Measurements from ENCODE around the gene GATA2. TPM values are rescaled to one million over a fixed set of nuclear protein-coding genes. Genes with fewer than 3 reads are reported as not detected.

Gene GATA2
- total RNA-seq, 1 donor from 2014 or later = 15.6 TPM

GRCh38 chr3:128464702-128465101 lies 28.3 kb downstream of the GATA2 start:
- intact Hi-C loops (cut with DNase I) = no loop called here
- no peak for DNase-seq (ENCODE audit: low spot score)

GRCh38 chr3:128464188-128464587 lies 28.8 kb downstream of the GATA2 start:
- no peak for DNase-seq (ENCODE audit: low spot score)
- intact Hi-C loops (cut with DNase I) = no loop called here

- intact Hi-C loops (cut with DNase I) = no loop called here
- no peak for DNase-seq (ENCODE audit: low spot score)
Observed at GRCh38 chr3:128463771-128464170, 29.2 kb downstream of the GATA2 start.

GRCh38 chr3:128463354-128463753 lies 29.6 kb downstream of the GATA2 start:
- no peak for DNase-seq (ENCODE audit: low spot score)
- intact Hi-C loops (cut with DNase I) = no loop called here

GRCh38 chr3:128462931-128463330 lies 30.1 kb downstream of the GATA2 start:
- intact Hi-C loops (cut with DNase I) = no loop called here

GRCh38 chr3:128462341-128462910 lies 30.6 kb downstream of the GATA2 start:
- intact Hi-C loops (cut with DNase I) = no loop called here
- DNase-seq (ENCODE audit: low spot score) = no peak

More at GRCh38 chr3:128462931-128463330, 30.1 kb downstream of the GATA2 start:
- no peak for DNase-seq (ENCODE audit: low spot score)

- DNase-seq (ENCODE audit: low spot score) = no peak
- intact Hi-C loops (cut with DNase I) = no loop called here
Observed at GRCh38 chr3:128461731-128462130, 31.3 kb downstream of the GATA2 start.

- DNase-seq (ENCODE audit: low spot score) = no peak
- intact Hi-C loops (cut with DNase I) = no loop called here
Observed at GRCh38 chr3:128459461-128459820, 33.6 kb downstream of the GATA2 start.

- intact Hi-C loops (cut with DNase I) = no loop called here
- no peak for DNase-seq (ENCODE audit: low spot score)
Observed at GRCh38 chr3:128458746-128459460, 34.1 kb downstream of the GATA2 start.

- no peak for DNase-seq (ENCODE audit: low spot score)
- intact Hi-C loops (cut with DNase I) = no loop called here
Observed at GRCh38 chr3:128457937-128458336, 35.1 kb downstream of the GATA2 start.

GRCh38 chr3:128456776-128457715 lies 36.0 kb downstream of the GATA2 start:
- DNase-seq (ENCODE audit: low spot score) = no peak
- intact Hi-C loops (cut with DNase I) = no loop called here

- intact Hi-C loops (cut with DNase I) = no loop called here
- DNase-seq (ENCODE audit: low spot score) = no peak
Observed at GRCh38 chr3:128455786-128456748, 36.9 kb downstream of the GATA2 start.

GRCh38 chr3:128455116-128455515 lies 37.9 kb downstream of the GATA2 start:
- no peak for DNase-seq (ENCODE audit: low spot score)
- intact Hi-C loops (cut with DNase I) = no loop called here

- no peak for DNase-seq (ENCODE audit: low spot score)
- intact Hi-C loops (cut with DNase I) = no loop called here
Observed at GRCh38 chr3:128454310-128454618, 38.7 kb downstream of the GATA2 start.

GRCh38 chr3:128453501-128454309 lies 39.3 kb downstream of the GATA2 start:
- no peak for DNase-seq (ENCODE audit: low spot score)
- intact Hi-C loops (cut with DNase I) = no loop called here

GRCh38 chr3:128452678-128453275 lies 40.2 kb downstream of the GATA2 start:
- intact Hi-C loops (cut with DNase I) = no loop called here
- DNase-seq (ENCODE audit: low spot score) = no peak

GRCh38 chr3:128452120-128452519 lies 40.9 kb downstream of the GATA2 start:
- intact Hi-C loops (cut with DNase I) = no loop called here
- DNase-seq (ENCODE audit: low spot score) = no peak

GRCh38 chr3:128449111-128449638 lies 43.8 kb downstream of the GATA2 start:
- intact Hi-C loops (cut with DNase I) = no loop called here
- no peak for DNase-seq (ENCODE audit: low spot score)
